OCI-M1 (cell line): ENCODE results near the gene UBASH3B.

Experiments used
- DNase-seq: peaks from one replicate; lab custom pipeline; 2025; lab: John Stamatoyannopoulos, UW

Gene UBASH3B

GRCh38 chr11:122678406-122678805 is 22.9 kb downstream of the UBASH3B start:
- no peak for DNase-seq

- no peak for DNase-seq
These were observed 23.9 kb downstream of the UBASH3B start for GRCh38 chr11:122679466-122679865.

GRCh38 chr11:122681070-122681469 is 25.5 kb downstream of the UBASH3B start:
- no peak for DNase-seq

GRCh38 chr11:122681735-122682134 is 26.2 kb downstream of the UBASH3B start:
- no peak for DNase-seq

GRCh38 chr11:122682464-122682863 is 26.9 kb downstream of the UBASH3B start:
- DNase-seq = no peak

GRCh38 chr11:122685041-122685440 is 29.5 kb downstream of the UBASH3B start:
- DNase-seq = no peak

GRCh38 chr11:122686111-122686510 is 30.6 kb downstream of the UBASH3B start:
- no peak for DNase-seq

GRCh38 chr11:122690384-122690783 is 34.9 kb downstream of the UBASH3B start:
- DNase-seq = no peak

GRCh38 chr11:122690801-122691548 is 35.5 kb downstream of the UBASH3B start:
- DNase-seq = no peak

- no peak for DNase-seq
These were observed 36.1 kb downstream of the UBASH3B start for GRCh38 chr11:122691549-122692150.

GRCh38 chr11:122692444-122692843 is 36.9 kb downstream of the UBASH3B start:
- no peak for DNase-seq

- DNase-seq = no peak
These were observed 39.6 kb downstream of the UBASH3B start for GRCh38 chr11:122695076-122695615.

- no peak for DNase-seq
These were observed 41.1 kb downstream of the UBASH3B start for GRCh38 chr11:122696662-122697061.

GRCh38 chr11:122697636-122698167 is 42.2 kb downstream of the UBASH3B start:
- peak; percentile 49 for DNase-seq

GRCh38 chr11:122698392-122698791 is 42.9 kb downstream of the UBASH3B start:
- DNase-seq = no peak

- DNase-seq = no peak
These were observed 45.1 kb downstream of the UBASH3B start for GRCh38 chr11:122700666-122701065.

GRCh38 chr11:122701143-122701542 is 45.6 kb downstream of the UBASH3B start:
- DNase-seq = no peak

- no peak for DNase-seq
These were observed 48.2 kb downstream of the UBASH3B start for GRCh38 chr11:122703541-122704272.

- no peak for DNase-seq
These were observed 49.9 kb downstream of the UBASH3B start for GRCh38 chr11:122705396-122705795.

GRCh38 chr11:122706291-122707088 is 51.0 kb downstream of the UBASH3B start:
- DNase-seq = no peak

- no peak for DNase-seq
These were observed 51.6 kb downstream of the UBASH3B start for GRCh38 chr11:122707111-122707510.

- DNase-seq = no peak
These were observed 52.4 kb downstream of the UBASH3B start for GRCh38 chr11:122707901-122708300.
